Renal cortex interstitium (tissue), 11 donors: ENCODE results near the gene ANKRD13A. TPM values are rescaled to one million over a fixed set of nuclear protein-coding genes. Genes with fewer than 3 reads are reported as not detected.
"Not testable (repeated sequence)": the region's sequence is repeated elsewhere in the genome, so short reads cannot be mapped to it uniquely, and the experiment has no call there.

Experiments used
- DNase-seq, 11 donors: peaks; one replicate each; pipeline ENCODE4 v3.0.0-alpha.2; 2013; ENCODE audit warnings: low read depth in 9 of 11, low spot score in 4 of 11; ENCODE audit errors: extremely low read depth in 1 of 11
- polyA plus RNA-seq, 3 donors: library from polyadenylated mRNA; unstranded; fragments of 120-200 nt; gene quantifications; one replicate each; pipeline ENCODE4 v1.2.1, GENCODE V29; 2013; ENCODE audit not compliant: insufficient read length in 3 of 3

ANKRD13A gene
- polyA plus RNA-seq, 3 donors: 33.9 to 54.6 (median 43.8) TPM

GRCh38 chr12:109999983-110000505, 814 bp downstream of the ANKRD13A start:
- DNase-seq: no peak

GRCh38 chr12:110001596-110001995, 2.4 kb downstream of the ANKRD13A start:
- DNase-seq: no peak

GRCh38 chr12:110002676-110003515, 3.7 kb downstream of the ANKRD13A start:
- no peak for DNase-seq

- DNase-seq: no peak
These were observed 5.4 kb downstream of the ANKRD13A start for GRCh38 chr12:110004598-110004997.

GRCh38 chr12:110005319-110005973, 6.2 kb downstream of the ANKRD13A start:
- no peak for DNase-seq

GRCh38 chr12:110006115-110006514, 6.9 kb downstream of the ANKRD13A start:
- DNase-seq: no peak

- no peak for DNase-seq
These were observed 8.7 kb downstream of the ANKRD13A start for GRCh38 chr12:110007881-110008280.

- DNase-seq: not testable (repeated sequence)
These were observed 9.6 kb downstream of the ANKRD13A start for GRCh38 chr12:110008681-110009398.

- no peak for DNase-seq
These were observed 11.9 kb downstream of the ANKRD13A start for GRCh38 chr12:110010853-110011723.

GRCh38 chr12:110012137-110012536, 12.9 kb downstream of the ANKRD13A start:
- DNase-seq: no peak

- no peak for DNase-seq
These were observed 13.4 kb downstream of the ANKRD13A start for GRCh38 chr12:110012659-110013058.

- no peak for DNase-seq
These were observed 15.9 kb downstream of the ANKRD13A start for GRCh38 chr12:110015132-110015531.

GRCh38 chr12:110020956-110021355, 21.7 kb downstream of the ANKRD13A start:
- DNase-seq: no peak

- DNase-seq: no peak
These were observed 24.1 kb downstream of the ANKRD13A start for GRCh38 chr12:110023059-110023980.

GRCh38 chr12:110024051-110024450, 24.8 kb downstream of the ANKRD13A start:
- DNase-seq: no peak

GRCh38 chr12:110028323-110028722, 29.1 kb downstream of the ANKRD13A start:
- DNase-seq: no peak

- DNase-seq: no peak
These were observed 30.1 kb downstream of the ANKRD13A start for GRCh38 chr12:110029290-110029815.
